Muscle layer of duodenum (tissue), 2 donors: ENCODE results near the gene POLR1A.

Experiments
- H3K27ac ChIP-seq: one replicate; pipeline ENCODE4 v1.7.0; 2013; ENCODE audit warnings: mild to moderate bottlenecking, low read length
- H3K27me3 ChIP-seq: one replicate; pipeline ENCODE4 v1.7.0; 2013; ENCODE audit warnings: low read depth, mild to moderate bottlenecking, control low read depth, low read length
- H3K36me3 ChIP-seq, 2 donors: one replicate each; pipeline ENCODE4 v1.7.0; 2013; ENCODE audit warnings: low read length in 2 of 2, control low read depth in 1 of 2, mild to moderate bottlenecking in 1 of 2; ENCODE audit not compliant: insufficient read depth in 2 of 2, control insufficient read depth in 1 of 2
- H3K4me1 ChIP-seq, 2 donors: one replicate each; pipeline ENCODE4 v1.7.0; 2013; ENCODE audit warnings: low read length in 2 of 2, mild to moderate bottlenecking in 2 of 2, control low read depth in 1 of 2, moderate library complexity in 1 of 2; ENCODE audit not compliant: insufficient read depth in 2 of 2, control insufficient read depth in 1 of 2
- H3K4me3 ChIP-seq, 2 donors: one replicate each; pipeline ENCODE4 v1.7.0; 2013; ENCODE audit warnings: low read length in 2 of 2, low read depth in 1 of 2, mild to moderate bottlenecking in 1 of 2
- H3K9me3 ChIP-seq, 2 donors: one replicate each; pipeline ENCODE4 v1.7.0; 2013; ENCODE audit warnings: low read length in 2 of 2, control low read depth in 1 of 2, mild to moderate bottlenecking in 1 of 2; ENCODE audit not compliant: control insufficient read depth in 1 of 2
- donor health status: healthy.

Gene POLR1A

GRCh38 chr2:85983766-85984165, 121.9 kb downstream of the POLR1A start:
- Histone ChIP-seq H3K9me3 (no peaks in the 10 kb centered on the region), H3K4me3 (no peak overlapping the region), H3K4me1 (peaks cover 0 to 9% of the 10 kb centered on the region in 2 donors), H3K36me3 (no peaks in the 10 kb centered on the region), H3K27ac (no peak overlapping the region), H3K27me3 (no peaks in the 10 kb centered on the region)

DNA sequence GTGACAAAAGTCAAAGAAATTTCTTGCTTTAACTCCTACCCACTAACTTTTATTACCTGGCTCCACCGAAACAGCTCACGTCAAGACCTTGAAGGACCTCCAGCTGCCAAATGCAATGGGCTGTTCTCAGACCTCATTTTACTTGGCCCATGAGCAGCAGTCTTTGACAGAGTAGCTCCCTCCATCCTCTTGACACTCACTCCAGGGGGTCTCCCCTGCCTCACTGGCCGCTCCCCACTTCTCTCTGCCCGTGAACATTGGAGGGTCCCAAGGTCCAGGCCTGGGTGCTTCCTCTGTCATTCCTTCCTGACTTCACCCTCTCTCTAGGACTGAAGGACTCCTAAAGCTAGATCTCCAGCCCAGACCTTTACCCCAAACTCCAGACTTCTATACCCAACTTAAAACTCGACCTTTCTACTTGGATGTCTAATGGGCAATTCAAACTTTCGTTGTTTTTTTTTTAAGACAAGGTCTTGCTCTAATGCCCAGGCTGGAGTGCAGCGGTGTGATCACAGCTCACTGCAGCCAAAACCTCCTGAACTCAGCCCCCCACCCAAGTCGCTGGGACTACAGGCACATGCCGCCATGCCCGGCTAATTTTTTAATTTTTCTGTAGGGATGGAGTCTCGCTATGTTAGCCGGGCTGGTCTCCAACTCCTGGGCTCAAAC, 124.0 kb downstream of the POLR1A start:
- Histone ChIP-seq H3K4me3 (no peak overlapping the region), H3K27ac (no peak overlapping the region), H3K27me3 (no peaks in the 10 kb centered on the region), H3K36me3 (no peaks in the 10 kb centered on the region), H3K9me3 (no peaks in the 10 kb centered on the region), H3K4me1 (peaks cover 0 to 9% of the 10 kb centered on the region in 2 donors)

- no peaks in the 10 kb centered on the region for H3K27me3 ChIP-seq
These were observed 126.6 kb downstream of the POLR1A start for GRCh38 chr2:85978883-85979780.

GRCh38 chr2:85976106-85976920, 129.4 kb downstream of the POLR1A start:
- Histone ChIP-seq H3K4me3 (no peak overlapping the region), H3K36me3 (no peaks in the 10 kb centered on the region), H3K27ac (no peak overlapping the region), H3K9me3 (no peaks in the 10 kb centered on the region), H3K4me1 (peaks cover 0 to 13% of the 10 kb centered on the region in 2 donors), H3K27me3 (no peaks in the 10 kb centered on the region)

More at GRCh38 chr2:85978883-85979780, 126.6 kb downstream of the POLR1A start:
- no peaks in the 10 kb centered on the region for H3K9me3 ChIP-seq
- H3K4me1 ChIP-seq: peaks cover 0 to 13% of the 10 kb centered on the region in 2 donors
- H3K36me3 ChIP-seq: no peaks in the 10 kb centered on the region
- no peak overlapping the region for H3K27ac ChIP-seq
- no peak overlapping the region for H3K4me3 ChIP-seq

DNA sequence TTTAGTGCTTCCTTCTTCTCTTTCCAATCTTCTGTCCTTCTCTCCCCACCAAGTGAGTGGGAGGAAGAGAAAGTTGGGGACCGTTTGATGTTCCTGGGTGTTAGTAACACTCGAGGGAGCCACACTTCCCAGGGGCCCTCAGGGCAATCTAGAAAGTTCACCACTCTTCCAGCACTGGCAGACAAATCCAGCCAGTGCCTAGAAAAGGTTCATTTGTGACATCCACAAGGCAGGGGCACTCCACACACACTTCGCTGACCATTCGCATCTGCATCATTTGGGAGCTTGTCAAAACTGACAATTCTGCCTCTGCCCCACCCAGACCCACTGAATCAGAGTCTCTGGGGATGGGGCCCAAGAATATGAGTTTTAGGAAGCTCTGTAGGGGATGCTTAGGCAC, 130.1 kb downstream of the POLR1A start:
- H3K27me3 ChIP-seq: no peaks in the 10 kb centered on the region
- no peaks in the 10 kb centered on the region for H3K36me3 ChIP-seq
- peaks cover 0 to 13% of the 10 kb centered on the region in 2 donors for H3K4me1 ChIP-seq
- H3K27ac ChIP-seq: no peak overlapping the region
- no peaks in the 10 kb centered on the region for H3K9me3 ChIP-seq
- no peak overlapping the region for H3K4me3 ChIP-seq

GRCh38 chr2:85974390-85974789, 131.3 kb downstream of the POLR1A start:
- H3K27ac ChIP-seq: no peak overlapping the region

DNA sequence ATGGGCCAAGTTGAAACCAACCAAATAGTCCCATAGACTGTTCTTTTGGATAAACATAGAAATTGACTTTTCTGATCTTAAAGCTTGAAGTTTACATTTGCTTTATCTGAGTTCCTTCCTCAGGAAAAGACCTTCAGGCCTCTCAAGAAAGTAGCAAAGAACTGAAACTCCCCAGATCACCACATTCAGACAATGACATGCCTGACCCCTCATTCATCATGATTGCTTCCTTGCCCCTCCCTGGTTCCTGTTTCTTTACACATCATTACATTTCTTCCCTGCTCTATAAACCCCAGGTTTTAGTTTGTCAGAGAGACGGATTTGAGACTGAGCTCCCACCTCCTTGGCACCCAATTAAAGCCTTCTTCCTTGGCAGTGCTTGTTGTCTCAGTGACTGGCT, 133.3 kb downstream of the POLR1A start:
- H3K4me1 ChIP-seq: peaks cover 0 to 4% of the 10 kb centered on the region in 2 donors
- no peak overlapping the region for H3K4me3 ChIP-seq
- H3K36me3 ChIP-seq: no peaks in the 10 kb centered on the region
- no peaks in the 10 kb centered on the region for H3K9me3 ChIP-seq
- H3K27me3 ChIP-seq: no peaks in the 10 kb centered on the region
- no peak overlapping the region for H3K27ac ChIP-seq

More at GRCh38 chr2:85974390-85974789, 131.3 kb downstream of the POLR1A start:
- H3K4me1 ChIP-seq: peaks cover 0 to 13% of the 10 kb centered on the region in 2 donors
- no peaks in the 10 kb centered on the region for H3K9me3 ChIP-seq
- no peaks in the 10 kb centered on the region for H3K27me3 ChIP-seq
- H3K36me3 ChIP-seq: no peaks in the 10 kb centered on the region
- no peak overlapping the region for H3K4me3 ChIP-seq

- Histone ChIP-seq H3K27me3 (no peaks in the 10 kb centered on the region), H3K4me3 (no peak overlapping the region), H3K9me3 (no peaks in the 10 kb centered on the region), H3K36me3 (no peaks in the 10 kb centered on the region), H3K27ac (no peak overlapping the region), H3K4me1 (peaks cover 0 to 4% of the 10 kb centered on the region in 2 donors)
These were observed 134.3 kb downstream of the POLR1A start for GRCh38 chr2:85971366-85971765.
